ENCODE data around the gene OPCML. TPM values are rescaled to one million over a fixed set of nuclear protein-coding genes. Genes with fewer than 3 reads are reported as not detected.

Gene OPCML
- total RNA-seq, 1 experiment from 2014 or later: 0.13 TPM

DNA sequence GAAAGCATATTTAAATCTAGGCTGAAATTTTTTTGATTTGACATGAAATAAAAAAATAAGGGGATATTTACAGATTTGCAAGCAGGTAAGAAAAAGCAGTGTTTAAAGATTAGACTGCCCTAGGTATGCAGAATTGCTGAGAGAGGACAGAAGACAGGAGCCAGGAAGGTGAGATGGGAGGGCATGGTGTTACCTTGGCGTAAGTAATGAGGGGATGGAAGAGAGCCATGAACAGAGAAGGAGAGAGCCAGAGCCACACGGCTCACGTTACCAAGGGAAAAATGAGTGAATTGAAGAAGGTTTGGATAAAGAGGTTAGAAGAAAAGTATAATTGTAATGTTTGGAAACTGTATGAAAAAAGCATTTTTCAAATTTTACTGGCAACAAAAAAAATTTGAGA, 904.3 kb downstream of the OPCML start:
- Histone ChIP-seq H3K27ac (ENCODE audit: low read depth, low read length, poor library complexity, severe bottlenecking) (no peak overlapping the region), H3K4me3 (ENCODE audit: low read depth, low read length, poor library complexity, severe bottlenecking) (no peak overlapping the region), H3K4me1 (ENCODE audit: insufficient read depth, low read length, poor library complexity, severe bottlenecking) (no peaks in the 10 kb centered on the region), H3K36me3 (ENCODE audit: insufficient read depth, low read length, poor library complexity, severe bottlenecking) (no peaks in the 10 kb centered on the region), H3K9me3 (ENCODE audit: low read depth, low read length, poor library complexity, severe bottlenecking) (peaks cover 36% of the 10 kb centered on the region), H3K27me3 (replicated peaks; ENCODE audit: insufficient read depth, low read depth, low read length, poor library complexity) (peaks cover 21% of the 10 kb centered on the region)
- DNase-seq (ENCODE audit: low spot score): no peak
- BruUV-seq (replicated peaks): no TSS peak
- POLR2A ChIA-PET (ENCODE audit: low non-redundant PET): no interaction called here
- intact Hi-C loops (cut with micrococcal nuclease; ENCODE audit: unreplicated experiment): no loop called here
- CTCF ChIA-PET: no interaction called here
- TF ChIP-seq, protein P1, sequence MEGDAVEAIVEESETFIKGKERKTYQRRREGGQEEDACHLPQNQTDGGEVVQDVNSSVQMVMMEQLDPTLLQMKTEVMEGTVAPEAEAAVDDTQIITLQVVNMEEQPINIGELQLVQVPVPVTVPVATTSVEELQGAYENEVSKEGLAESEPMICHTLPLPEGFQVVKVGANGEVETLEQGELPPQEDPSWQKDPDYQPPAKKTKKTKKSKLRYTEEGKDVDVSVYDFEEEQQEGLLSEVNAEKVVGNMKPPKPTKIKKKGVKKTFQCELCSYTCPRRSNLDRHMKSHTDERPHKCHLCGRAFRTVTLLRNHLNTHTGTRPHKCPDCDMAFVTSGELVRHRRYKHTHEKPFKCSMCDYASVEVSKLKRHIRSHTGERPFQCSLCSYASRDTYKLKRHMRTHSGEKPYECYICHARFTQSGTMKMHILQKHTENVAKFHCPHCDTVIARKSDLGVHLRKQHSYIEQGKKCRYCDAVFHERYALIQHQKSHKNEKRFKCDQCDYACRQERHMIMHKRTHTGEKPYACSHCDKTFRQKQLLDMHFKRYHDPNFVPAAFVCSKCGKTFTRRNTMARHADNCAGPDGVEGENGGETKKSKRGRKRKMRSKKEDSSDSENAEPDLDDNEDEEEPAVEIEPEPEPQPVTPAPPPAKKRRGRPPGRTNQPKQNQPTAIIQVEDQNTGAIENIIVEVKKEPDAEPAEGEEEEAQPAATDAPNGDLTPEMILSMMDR (conservative IDR thresholded peaks at IDR 0.05; ENCODE audit: low read depth, low read length): no peak
- TF ChIP-seq EZH2 (IDR thresholded peaks at IDR 0.05; ENCODE audit: borderline replicate concordance, low read depth, low read length, poor library complexity, severe bottlenecking): no peak

DNA sequence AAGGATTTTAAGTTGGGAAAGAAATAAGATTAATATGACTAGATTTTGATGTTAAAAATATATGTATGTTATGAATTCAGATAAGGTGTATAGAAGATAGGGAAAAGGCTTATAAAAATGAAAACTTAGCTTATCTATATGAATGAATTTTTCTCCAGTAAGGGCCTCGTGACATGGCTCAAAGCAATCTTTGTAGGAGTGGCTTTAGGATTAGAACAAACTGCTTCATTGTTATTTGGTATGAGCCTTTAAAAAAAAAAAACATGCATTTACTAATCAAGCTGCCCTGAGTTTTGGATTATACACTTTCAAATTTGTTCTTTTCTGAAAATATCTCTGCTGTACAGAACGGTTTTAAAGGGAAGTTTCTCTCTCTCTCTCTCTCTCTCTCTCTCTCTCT, 905.9 kb downstream of the OPCML start:
- Histone ChIP-seq H3K27ac (ENCODE audit: low read depth, low read length, poor library complexity, severe bottlenecking) (no peak overlapping the region), H3K4me3 (ENCODE audit: low read depth, low read length, poor library complexity, severe bottlenecking) (no peak overlapping the region)
- CTCF ChIA-PET: no interaction called here

DNA sequence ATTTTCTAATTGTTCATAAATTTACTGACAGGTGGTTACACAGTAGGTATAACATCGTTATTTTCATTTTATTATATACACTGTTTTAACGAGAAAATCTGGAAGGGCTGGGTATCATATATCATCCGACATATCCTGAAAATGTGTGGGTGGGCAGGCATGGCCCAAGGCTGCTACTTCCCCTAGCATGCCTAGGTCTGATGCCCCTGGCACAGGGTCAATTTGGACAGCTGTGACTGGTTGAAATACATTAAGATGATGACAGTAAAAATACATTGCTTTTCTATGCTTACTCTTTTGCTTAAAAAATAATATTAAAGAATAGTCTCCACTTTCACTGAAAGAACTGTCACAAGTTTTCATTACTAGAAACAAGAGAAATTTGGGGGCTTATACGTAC, 908.8 kb downstream of the OPCML start:
- Histone ChIP-seq H3K27ac (ENCODE audit: low read depth, low read length, poor library complexity, severe bottlenecking) (no peak overlapping the region), H3K36me3 (ENCODE audit: insufficient read depth, low read length, poor library complexity, severe bottlenecking) (no peaks in the 10 kb centered on the region), H3K9me3 (ENCODE audit: low read depth, low read length, poor library complexity, severe bottlenecking) (peaks cover 26% of the 10 kb centered on the region), H3K4me3 (ENCODE audit: low read depth, low read length, poor library complexity, severe bottlenecking) (no peak overlapping the region), H3K4me1 (ENCODE audit: insufficient read depth, low read length, poor library complexity, severe bottlenecking) (no peaks in the 10 kb centered on the region), H3K27me3 (replicated peaks; ENCODE audit: insufficient read depth, low read depth, low read length, poor library complexity) (peaks cover 17% of the 10 kb centered on the region)
- no peak for TF ChIP-seq EZH2 (IDR thresholded peaks at IDR 0.05; ENCODE audit: borderline replicate concordance, low read depth, low read length, poor library complexity, severe bottlenecking)
- TF ChIP-seq, protein P1 (conservative IDR thresholded peaks at IDR 0.05; ENCODE audit: low read depth, low read length): no peak
- CTCF ChIA-PET: no interaction called here
- BruUV-seq (replicated peaks): no TSS peak
- no peak for DNase-seq (ENCODE audit: low spot score)
- POLR2A ChIA-PET (ENCODE audit: low non-redundant PET): no interaction called here
- intact Hi-C loops (cut with micrococcal nuclease; ENCODE audit: unreplicated experiment): no loop called here

More for the DNA sequence above, 905.9 kb downstream of the OPCML start:
- Histone ChIP-seq H3K4me1 (ENCODE audit: insufficient read depth, low read length, poor library complexity, severe bottlenecking) (no peaks in the 10 kb centered on the region), H3K36me3 (ENCODE audit: insufficient read depth, low read length, poor library complexity, severe bottlenecking) (no peaks in the 10 kb centered on the region), H3K27me3 (replicated peaks; ENCODE audit: insufficient read depth, low read depth, low read length, poor library complexity) (peaks cover 27% of the 10 kb centered on the region), H3K9me3 (ENCODE audit: low read depth, low read length, poor library complexity, severe bottlenecking) (peaks cover 36% of the 10 kb centered on the region)
- TF ChIP-seq, protein P1 (conservative IDR thresholded peaks at IDR 0.05; ENCODE audit: low read depth, low read length): no peak
- TF ChIP-seq EZH2 (IDR thresholded peaks at IDR 0.05; ENCODE audit: borderline replicate concordance, low read depth, low read length, poor library complexity, severe bottlenecking): no peak
- intact Hi-C loops (cut with micrococcal nuclease; ENCODE audit: unreplicated experiment): no loop called here
- BruUV-seq (replicated peaks): no TSS peak
- DNase-seq (ENCODE audit: low spot score): no peak
- POLR2A ChIA-PET (ENCODE audit: low non-redundant PET): no interaction called here

All from A673 (cell line).